ENCODE measurements around the gene CTU1.
"Not testable (repeated sequence)": the region's sequence is repeated elsewhere in the genome, so short reads cannot be mapped to it uniquely, and the experiment has no call there.

CTU1 gene

GRCh38 chr19:51108066-51108804, at the start of gene CTU1:
Gene CTU1 (minus strand): TSS chr19:51108409. CDS start chr19:51104569, 3,840 bp downstream.
- DNase-seq: peak; percentile 90 to 100 (median 98)

GRCh38 chr19:51157265-51157664, 49.1 kb upstream of the CTU1 start:
- no peak for DNase-seq

GRCh38 chr19:51156710-51157109, 48.5 kb upstream of the CTU1 start:
- no peak for DNase-seq

- no peak for DNase-seq
Observed at GRCh38 chr19:51150627-51151026, 42.4 kb upstream of the CTU1 start.

GRCh38 chr19:51148580-51148979, 40.4 kb upstream of the CTU1 start:
- no peak for DNase-seq

GRCh38 chr19:51147663-51148062, 39.5 kb upstream of the CTU1 start:
- DNase-seq: no peak

- no peak for DNase-seq
Observed at GRCh38 chr19:51146751-51147150, 38.5 kb upstream of the CTU1 start.

- no peak for DNase-seq
Observed at GRCh38 chr19:51145916-51146493, 37.8 kb upstream of the CTU1 start.

GRCh38 chr19:51144482-51145045, 36.4 kb upstream of the CTU1 start:
- DNase-seq: no peak

- DNase-seq: no peak
Observed at GRCh38 chr19:51143486-51143885, 35.3 kb upstream of the CTU1 start.

GRCh38 chr19:51142809-51143475, 34.7 kb upstream of the CTU1 start:
- not testable (repeated sequence) for DNase-seq

- peak in 4 of 58 donors; percentile 12 to 25 (median 18) for DNase-seq
Observed at GRCh38 chr19:51142119-51142518, 33.9 kb upstream of the CTU1 start, which contains the start of gene SIGLEC7. Gene SIGLEC7 (plus strand): TSS chr19:51142301. CDS start chr19:51142370, 69 bp downstream.

- no peak for DNase-seq
Observed at GRCh38 chr19:51141181-51141580, 33.0 kb upstream of the CTU1 start.

- DNase-seq: peak in 10 of 58 donors; percentile 2 to 56 (median 27)
Observed at GRCh38 chr19:51140441-51140840, 32.2 kb upstream of the CTU1 start.

- no peak for DNase-seq
Observed at GRCh38 chr19:51139299-51140014, 31.2 kb upstream of the CTU1 start.

- DNase-seq: peak in 3 of 58 donors; percentile 2 to 22 (median 11)
Observed at GRCh38 chr19:51138549-51138979, 30.4 kb upstream of the CTU1 start.

- no peak for DNase-seq
Observed at GRCh38 chr19:51137792-51138425, 29.7 kb upstream of the CTU1 start.

- no peak for DNase-seq
Observed at GRCh38 chr19:51136851-51137551, 28.8 kb upstream of the CTU1 start.

- no peak for DNase-seq
Observed at GRCh38 chr19:51135986-51136762, 28.0 kb upstream of the CTU1 start.

All from anterior cingulate cortex (tissue), 58 donors.